ENCODE data around the gene POLA2.

DNA sequence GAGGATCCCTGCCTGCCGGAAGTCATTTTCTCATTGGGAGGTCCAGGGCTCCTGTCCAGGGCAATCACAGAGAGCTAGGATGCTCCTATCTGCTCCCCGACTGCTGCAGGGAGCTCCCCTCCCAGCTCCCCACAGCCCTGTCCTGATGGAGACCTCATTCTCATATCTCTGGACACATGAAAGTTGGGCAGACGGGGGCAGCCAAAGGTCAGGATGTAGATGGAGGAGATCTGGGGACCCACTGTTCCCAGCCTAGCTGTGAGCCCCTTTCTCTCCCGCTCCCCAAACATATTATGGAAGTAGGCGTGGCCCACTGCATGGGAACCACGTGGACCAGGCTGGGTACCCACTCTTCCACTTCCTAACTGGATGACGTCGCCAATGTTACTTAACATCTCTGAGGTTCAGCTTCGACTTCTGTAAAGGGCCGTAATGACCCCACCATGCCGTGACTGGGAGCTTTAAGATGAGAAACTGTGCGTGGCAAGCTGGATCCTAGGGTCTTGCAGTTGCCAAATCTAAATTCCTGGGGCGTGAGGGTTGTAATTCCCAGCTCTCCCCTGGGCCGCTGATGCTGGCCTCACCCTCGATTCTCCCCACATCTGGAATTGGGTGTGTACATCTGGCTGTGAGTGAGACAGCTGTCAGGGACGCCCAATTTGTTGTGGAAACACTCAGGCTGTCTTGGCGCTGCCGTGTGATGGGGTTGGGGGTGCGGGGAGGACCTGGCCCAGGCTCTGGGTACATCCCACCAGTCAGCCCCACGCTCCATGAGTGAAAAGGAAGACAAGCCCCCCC is 54.7 kb downstream of the POLA2 start:
- no peak for TF ChIP-seq POLR2A (IDR thresholded peaks at IDR 0.05; ENCODE audit: extremely low read depth, insufficient read length)
- TF ChIP-seq, protein P1, sequence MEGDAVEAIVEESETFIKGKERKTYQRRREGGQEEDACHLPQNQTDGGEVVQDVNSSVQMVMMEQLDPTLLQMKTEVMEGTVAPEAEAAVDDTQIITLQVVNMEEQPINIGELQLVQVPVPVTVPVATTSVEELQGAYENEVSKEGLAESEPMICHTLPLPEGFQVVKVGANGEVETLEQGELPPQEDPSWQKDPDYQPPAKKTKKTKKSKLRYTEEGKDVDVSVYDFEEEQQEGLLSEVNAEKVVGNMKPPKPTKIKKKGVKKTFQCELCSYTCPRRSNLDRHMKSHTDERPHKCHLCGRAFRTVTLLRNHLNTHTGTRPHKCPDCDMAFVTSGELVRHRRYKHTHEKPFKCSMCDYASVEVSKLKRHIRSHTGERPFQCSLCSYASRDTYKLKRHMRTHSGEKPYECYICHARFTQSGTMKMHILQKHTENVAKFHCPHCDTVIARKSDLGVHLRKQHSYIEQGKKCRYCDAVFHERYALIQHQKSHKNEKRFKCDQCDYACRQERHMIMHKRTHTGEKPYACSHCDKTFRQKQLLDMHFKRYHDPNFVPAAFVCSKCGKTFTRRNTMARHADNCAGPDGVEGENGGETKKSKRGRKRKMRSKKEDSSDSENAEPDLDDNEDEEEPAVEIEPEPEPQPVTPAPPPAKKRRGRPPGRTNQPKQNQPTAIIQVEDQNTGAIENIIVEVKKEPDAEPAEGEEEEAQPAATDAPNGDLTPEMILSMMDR (IDR thresholded peaks at IDR 0.05; ENCODE audit: low read depth, low read length) = no peak
- TF ChIP-seq MYC (IDR thresholded peaks at IDR 0.05; ENCODE audit: low read depth, low read length) = no peak
